GM18517 (cell line): ENCODE measurements around the gene NEMF.
A peak's percentile ranks its signal among the peaks of the same experiment; 100 is the strongest.
"Not testable (repeated sequence)": the region's sequence is repeated elsewhere in the genome, so short reads cannot be mapped to it uniquely, and the experiment has no call there.

Experiments used
- ATAC-seq: cut with Tn5 transposase; IDR thresholded peaks from one replicate; pipeline ENCODE4 v1.9.1; 2021; ENCODE audit warnings: mild to moderate bottlenecking, moderate library complexity; ENCODE audit not compliant: unreplicated experiment

Gene NEMF

DNA sequence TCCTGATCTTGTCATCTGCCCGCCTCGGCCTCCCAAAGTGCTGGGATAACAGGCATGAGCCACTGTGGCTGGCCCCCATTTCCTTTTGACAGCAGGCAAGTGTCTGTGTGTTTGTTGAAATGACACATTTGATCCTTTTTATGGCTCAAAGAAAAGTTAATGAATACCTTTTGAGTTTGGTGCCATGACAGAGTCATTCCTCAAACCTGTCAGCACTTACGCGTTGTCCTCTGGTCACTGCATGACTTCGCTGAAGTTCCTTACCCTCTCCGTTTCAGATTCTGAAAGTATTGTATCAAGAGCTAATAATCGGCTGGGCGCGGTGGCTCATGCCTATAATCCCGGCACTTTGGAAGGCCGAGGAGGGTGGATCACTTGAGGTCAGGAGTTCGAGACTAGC, 32.4 kb downstream of the NEMF start:
- ATAC-seq: no peak

DNA sequence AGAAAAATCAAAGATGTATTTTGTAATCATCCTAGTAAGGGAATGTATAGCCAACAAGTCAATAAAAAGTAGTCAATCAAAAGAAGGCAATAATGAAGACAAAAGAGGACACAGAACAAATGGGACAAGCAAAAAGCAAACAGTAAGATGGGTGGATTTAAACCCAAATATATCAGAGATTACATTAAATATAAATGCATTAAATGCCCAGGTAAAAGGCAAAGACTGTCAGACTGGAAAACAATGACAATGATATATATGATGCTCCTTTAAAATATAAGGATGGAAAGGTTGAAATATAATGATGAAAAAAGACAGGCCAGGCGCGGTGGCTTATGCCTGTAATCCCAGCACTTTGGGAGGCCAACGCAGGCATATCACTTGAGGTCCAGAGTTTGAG, 35.7 kb downstream of the NEMF start:
- no peak for ATAC-seq

DNA sequence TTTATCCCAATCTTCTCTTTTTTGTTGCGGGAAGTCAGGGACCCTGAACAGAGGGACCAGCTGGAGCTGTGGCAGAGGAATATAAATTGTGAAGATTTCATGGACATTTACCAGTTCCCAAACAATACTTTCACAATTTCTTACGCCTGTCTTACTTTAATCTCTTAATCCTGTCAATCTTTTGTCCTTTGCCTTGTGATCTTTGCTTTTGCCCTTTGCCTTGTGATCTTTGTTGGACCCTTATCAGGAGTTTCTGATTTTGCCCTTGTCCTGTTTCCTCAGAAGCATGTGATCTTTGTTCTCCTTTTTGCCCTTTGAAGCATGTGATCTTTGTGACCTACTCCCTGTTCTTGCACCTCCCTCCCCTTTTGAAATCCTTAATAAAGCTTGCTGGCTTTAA, 36.5 kb downstream of the NEMF start:
- not testable (repeated sequence) for ATAC-seq

DNA sequence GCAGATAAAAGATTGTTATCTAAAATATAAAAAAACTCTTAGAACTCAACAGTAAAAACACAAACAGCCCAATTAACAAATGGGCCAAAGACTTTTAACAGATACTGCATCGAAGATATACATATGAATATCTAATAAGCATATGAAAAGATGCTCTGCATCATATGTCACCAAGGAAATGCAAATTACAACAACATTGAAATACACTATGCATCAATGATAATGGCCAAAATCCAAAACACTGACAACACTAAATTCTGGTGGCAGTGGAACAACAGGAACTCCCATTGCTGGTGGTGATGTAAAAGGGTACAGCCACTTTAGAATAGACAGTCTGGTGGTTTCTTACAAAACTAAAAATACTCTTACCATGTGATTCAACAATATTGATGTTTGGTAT, 43.8 kb downstream of the NEMF start:
- ATAC-seq: no peak

DNA sequence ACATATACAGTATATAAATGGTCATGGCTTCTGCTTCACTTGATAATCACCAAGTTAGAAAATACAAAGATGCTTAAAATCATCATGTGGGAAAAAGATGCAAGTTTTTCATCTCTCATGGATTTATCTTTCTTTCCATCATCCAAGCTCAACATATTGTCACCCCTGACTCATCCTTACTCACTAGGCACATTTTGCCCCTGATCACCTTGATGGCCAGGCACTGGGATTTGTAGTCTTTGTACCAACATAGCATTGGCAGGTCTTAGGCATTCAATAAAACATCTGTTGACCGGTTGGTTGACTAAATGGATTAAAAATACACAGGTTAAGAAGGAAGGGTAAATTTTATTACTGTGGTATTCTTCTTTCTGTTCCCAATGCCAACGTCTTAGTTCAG, 56.6 kb downstream of the NEMF start:
- ATAC-seq: no peak

DNA sequence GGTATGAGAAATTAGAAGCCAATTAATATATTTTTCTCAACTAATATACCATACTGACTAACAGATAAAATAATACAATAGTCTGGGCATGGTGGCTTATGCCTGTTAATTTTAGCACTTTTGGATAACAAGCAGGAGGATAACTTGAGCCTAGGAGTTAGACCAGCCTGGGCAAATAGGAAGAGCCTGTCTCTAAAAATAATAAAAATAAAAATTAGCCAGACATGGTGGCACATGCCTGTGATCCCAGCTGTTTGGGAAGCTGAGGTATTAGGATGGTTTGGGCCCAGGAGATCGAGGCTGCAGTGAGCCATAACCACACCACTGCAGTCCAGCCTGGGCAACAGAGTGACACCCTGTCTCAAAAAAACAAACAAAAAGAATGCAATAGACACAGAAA, 60.0 kb downstream of the NEMF start:
- no peak for ATAC-seq

DNA sequence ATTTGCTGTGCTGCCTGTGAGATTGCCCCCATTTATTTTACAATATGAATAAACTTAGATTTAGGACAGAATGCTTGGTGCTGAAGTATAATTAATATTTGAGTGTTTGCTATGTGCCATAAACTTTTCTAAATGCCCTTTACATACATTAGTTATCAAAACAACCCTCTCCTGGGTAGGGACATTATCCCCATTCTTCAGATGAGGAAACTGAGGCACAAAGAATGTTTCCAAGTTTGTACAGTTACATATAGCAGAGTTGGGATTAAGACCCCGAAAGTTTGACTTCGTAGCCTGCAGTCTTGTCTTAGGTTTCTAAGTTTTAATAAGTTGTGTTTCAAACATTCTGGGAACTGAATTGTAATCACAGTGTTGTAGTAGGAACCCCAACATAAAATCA, 66.3 kb downstream of the NEMF start:
- no peak for ATAC-seq

DNA sequence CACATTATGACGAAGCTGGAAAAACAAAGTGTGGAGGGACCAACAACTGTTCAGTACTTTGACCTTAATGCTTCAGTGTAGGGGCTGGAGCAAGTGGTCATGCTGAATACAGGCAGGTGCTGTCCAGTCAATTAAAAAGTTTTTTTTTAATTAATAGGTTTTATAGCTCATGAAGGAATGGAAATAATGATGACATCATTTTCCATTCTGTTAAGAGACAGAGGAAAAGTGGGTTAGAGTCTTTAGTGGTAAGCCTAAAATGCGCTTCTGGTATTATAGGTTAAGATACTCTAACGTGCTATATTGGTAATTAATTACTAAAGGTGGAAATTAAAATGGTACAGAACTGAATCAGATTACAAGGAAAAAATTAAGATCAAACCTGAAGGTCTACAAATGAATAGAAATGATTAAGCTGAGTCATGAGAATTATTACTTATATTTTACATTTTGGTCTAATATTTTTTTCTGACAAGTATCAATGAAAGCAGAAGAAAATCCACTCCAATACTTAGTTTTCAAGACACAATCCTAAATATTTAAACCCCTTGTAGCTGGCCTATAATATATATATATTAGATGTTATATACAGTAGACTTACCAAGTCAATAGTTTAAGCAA, 69.1 kb downstream of the NEMF start:
- ATAC-seq: no peak

DNA sequence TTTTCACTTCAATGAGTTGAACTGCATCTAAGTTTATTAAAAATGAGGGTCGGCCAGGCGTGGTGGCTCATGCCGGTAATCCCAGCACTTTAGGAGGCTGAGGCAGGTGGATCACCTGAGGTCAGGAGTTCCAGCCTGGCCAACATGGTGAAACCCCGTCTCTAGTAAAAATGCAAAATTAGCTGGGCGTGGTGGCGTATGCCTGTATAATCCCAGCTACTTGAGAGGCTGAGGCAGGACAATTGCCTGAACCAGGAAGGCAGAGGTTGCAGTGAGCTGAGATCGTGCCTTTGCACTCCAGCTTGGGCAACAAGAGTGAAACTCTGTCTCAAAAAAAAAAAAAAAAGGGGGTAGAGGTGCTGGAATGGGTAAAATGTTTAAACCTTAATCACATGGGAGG, 71.5 kb downstream of the NEMF start:
- ATAC-seq: not testable (repeated sequence)

DNA sequence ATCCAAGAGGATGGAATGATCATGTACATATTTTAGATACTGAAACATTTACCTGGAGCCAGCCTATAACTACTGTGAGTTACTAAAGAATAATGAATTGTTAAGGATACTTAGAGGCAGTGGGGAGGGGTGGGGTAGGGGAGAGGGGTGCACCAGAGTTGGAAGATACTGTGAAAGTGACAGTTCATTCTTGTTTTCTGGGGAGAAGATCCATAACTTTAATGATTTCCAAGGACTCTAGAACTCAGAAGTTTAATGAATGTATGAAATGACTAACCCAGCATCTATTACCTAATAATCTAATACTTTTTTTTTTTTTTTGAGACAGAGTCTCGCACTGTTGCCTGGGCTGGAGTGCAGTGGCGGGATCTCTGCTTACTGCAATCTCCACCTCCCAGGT, 74.2 kb downstream of the NEMF start:
- ATAC-seq: no peak

DNA sequence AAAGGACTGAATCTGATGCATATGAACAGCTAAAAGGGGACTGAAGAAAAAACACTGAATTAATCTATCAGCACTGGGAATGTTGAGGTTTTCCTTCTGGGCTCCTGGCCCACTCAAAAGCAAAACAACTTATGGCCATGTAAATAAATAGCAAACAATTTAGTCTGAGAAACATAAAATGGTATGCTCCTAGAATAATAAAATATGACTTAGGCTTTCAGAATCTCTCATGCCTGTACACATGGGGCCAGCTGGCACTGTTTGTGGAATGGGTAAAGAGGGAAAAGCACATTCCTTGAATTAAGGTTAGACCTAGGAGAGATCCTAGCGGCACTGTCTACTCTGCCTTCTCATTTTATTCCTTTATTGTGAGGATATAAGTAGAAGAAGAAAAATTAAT, 78.5 kb downstream of the NEMF start:
- no peak for ATAC-seq

DNA sequence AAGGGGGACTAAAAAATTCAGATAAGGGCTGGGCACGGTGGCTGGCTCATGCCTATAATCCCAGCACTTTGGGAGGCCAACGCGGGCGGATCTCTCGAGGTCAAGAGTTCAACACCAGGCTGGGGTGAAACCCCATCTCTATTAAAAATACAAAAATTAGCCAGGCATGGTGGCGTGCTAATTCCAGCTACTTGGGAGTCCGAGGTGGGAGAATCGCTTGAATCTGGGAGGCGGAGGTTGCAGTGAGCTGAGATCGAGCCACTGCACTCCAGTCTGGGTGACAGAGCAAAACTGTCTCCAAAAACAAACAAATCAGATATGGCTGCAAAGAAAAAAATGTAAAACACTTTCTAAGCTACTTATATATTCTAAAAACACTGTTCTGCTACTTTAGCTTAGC, 80.9 kb downstream of the NEMF start:
- not testable (repeated sequence) for ATAC-seq

DNA sequence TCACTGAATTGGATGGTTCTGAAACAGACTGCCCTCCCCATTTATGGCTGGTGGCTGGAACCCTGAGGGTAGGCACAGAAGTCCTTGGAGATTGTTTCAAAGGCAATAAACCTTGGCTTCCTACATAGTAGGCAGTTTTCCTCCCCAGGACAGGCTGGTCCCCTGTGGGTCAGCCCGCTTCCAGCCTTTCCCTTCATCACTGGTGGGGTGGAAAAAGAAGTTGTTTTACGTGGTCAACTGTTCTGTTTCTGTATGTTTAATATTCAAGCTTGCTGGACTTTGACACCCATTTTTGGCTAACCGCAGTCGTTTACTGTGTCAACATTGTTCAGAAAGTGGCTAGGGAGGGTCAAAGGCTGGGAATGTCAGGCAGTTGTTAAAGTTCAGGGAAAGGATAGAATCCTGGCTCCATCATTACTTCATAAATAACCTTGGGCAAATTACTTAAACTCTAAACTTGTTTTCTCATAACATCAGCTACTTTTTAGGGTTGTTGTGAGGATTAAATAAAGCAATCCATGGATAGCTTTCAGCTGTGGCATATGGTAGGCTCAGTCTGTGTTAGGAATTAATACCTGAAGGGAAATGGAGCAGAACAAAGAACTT, 82.3 kb downstream of the NEMF start:
- no peak for ATAC-seq

DNA sequence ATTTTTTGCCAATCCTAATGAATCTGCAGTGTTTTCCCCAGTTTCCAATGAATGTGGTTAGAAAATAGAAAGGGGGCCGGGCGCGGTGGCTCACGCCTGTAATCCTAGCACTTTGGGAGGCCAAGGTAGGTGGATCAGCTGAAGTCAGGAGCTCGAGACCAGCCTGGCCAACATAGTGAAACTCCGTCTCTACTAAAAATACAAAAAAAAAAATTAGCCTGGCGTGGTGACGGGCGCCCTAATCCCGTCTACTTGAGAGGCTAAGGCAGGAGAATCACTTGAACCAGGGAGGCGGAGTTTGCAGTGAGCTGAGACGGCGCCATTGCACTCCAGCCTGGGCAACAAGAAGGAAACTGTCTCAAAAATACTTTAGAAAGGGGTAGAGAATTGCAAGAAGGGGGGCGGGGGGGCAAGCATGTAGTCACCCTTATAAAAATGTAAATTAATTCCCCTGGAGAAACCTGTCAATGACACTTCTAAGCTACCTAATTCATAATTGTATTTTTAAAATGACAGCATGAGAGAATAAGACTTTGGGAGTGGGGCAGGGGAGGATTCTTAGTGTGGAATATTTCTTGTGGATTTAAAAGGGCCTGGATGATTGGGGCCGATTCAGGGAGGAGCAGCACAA, 82.9 kb downstream of the NEMF start:
- ATAC-seq: no peak

DNA sequence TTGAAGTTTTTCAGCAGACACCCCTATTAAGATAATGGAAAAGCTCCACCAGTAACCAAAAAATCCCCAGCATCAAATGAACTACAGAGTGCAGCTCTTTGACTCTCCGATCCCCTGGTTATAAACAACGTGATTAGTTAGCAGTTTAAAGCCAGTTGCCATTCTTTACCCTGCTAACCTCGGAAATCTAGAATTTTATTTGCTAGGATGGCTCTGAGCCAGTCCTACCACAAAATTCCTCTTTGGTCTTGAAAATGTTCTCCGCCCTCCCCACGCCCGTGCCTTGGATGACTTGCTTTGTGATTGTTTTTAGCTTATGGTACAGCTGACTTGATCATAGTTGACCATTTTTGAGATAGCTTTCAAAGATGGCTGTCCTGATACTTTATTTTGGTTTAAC, 83.4 kb downstream of the NEMF start:
- ATAC-seq: no peak

DNA sequence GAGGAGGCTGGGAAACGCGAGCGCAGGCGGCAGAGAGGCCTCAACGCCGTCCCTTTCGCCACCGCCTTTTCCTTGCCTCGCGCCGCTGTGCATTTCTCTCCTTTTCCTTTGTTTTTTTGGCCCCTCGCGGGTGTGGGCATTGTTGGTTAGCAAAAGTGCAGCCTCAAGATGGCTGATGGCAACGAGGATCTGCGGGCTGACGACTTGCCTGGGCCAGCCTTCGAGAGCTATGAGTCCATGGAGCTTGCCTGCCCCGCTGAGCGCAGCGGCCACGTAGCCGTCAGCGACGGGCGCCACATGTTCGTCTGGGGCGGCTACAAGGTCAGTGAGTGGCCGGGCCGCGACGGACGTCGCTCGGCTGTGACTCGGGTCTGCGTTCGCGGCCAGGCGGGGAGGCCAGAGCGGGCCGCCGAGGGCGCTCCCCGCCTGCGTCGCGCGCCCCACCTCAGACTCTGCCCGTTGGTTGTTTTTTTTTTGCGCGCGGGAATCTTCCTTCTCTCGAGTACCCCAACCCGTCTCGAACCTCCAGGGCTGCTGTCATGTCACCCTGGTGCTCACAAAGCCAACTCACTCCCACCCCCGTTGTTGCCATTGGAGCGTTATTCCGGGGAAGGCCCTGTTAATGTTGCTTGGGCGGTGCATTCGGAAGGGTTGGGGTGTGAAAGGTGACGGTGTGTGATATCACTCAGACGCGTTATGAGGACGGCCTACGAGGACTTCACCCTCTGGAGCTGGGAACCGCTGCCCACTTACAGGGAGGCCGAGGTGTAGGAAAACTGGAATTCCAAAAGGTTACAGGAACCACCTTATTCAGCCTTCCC, 84.1 kb downstream of the NEMF start:
- peak; percentile 29 for ATAC-seq

DNA sequence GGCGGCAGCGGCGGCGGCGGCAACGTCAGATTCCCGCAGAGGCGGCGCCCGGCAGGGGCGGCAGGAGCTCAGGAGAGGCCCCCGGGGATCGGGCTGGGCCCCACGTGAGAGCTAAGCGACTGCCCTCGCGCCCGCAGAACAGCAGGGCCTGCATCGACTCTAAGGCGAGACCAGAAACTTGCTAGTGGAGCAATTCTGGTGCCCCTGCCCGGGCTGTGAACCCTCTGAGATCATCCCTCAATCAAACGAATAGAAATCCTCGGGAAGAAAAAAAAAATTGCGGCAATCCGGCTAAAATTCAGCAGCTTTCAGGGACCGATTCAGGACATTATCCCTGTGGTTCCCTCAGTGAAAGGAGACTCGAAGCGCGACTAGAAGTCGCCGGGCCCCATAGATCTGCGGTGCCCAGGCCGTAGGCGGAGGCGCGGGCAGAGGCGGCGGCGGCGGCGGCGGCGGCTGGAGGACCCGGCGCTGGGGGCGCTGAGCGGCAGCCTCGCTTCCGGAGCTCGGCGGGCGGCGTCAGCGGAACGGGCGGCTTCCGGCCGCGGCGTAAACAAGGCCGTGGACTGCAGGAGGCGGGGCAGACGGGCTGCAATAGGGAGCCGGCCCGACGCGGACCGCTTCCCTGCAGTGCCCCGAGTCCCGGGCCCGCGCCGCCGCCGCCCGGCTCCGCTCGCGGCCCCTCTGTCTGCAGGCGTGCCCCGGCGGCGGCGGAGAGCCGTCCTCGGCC, 84.9 kb downstream of the NEMF start, which contains the start of gene KLHDC2:
KLHDC2 (plus strand) TSS at position 583 of the 730 bp plus-strand sequence. CDS start 316 bp downstream, outside the sequence.
- peak; percentile 89 for ATAC-seq

DNA sequence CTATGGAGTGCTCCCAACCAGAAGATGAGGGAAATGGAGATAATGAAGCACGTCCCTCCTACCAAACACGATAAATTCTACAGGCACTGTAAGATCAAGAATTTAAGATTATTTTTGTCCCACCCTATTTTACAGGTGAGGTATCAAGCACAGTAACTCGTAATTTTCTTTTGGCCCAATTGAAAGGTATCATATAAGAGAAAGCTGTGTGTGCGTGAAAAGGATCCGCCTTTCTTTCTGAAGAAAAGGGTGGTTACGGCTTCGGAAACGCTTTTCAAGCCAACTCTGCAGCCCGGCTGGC, 85.4 kb downstream of the NEMF start:
- no peak for ATAC-seq

DNA sequence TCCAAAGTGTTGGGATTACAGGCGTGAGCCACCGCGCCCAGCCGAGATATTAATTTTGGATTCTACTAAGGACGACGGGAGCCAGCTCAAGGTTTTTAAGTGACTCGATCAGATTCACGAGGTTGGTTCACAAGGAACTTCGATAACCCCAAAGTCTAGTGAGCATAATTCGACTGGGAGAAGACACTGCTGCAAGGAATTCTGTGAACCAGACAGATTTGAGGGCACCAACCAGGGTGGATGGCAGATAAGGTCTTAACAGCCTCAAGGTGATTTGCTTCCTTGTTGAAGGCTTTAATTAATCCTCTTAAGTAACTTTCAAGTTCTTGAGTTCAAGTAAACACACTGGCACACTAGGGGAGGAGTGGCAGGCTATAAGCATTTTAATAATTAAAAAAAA, 85.7 kb downstream of the NEMF start:
- ATAC-seq: no peak

DNA sequence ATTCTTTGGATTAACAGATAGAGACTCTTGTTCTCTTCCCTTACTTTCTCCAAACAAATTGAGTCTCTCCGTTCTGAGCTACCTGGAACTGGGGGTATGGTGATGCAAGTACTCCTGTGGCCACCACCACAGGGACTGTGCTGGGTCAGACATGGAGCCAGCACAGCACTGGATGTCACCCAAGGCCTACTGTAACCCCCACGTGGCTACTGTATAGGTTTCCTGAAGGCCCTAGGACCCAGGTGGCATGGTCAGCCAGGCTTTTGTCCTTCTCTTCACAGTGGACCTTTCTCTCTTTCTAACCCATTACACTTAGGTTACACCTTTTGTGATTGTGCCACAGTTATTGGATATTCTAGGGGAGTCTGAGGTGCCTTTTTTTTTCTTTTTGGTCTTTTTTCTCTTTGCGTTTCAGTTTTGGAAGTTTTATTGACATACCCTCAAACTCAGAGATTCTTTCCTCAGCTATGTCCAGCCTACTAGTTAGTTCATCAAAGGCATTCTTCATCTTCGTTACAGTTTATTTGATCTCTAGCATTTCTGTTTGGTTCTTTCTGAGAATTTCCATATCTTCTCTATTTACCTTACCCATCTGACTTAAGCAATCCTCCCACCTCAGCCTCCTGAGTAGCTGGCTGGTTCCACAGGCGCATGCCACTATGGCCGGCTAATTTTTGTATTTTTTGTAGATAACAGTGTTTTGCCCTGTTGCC, 90.6 kb downstream of the NEMF start:
- no peak for ATAC-seq

DNA sequence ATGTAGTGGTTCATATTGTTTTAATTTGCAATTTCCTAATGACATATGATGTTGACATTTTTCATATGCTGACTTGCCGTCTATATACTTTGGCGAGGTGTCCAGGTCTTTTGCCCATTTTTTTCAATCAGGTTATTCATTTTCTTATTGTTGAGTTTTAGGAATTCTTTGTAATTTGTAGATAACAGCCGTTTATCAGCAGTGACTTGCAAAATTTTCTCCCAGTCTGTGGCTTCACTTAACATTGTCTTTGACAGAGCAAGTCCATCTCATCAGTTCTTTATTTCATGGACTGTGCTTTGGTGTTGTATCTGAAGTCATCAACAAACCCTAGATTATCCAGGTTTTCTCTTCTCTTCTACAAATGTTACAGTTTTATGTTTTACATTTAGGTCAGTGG, 97.2 kb downstream of the NEMF start:
- ATAC-seq: no peak
